IPS-15b (cell line): Measurements from ENCODE around the gene UBA6.

ENCODE experiments used
- H3K27me3 ChIP-seq: one replicate; pipeline ENCODE4 v1.6.1; 2013; ENCODE audit warnings: low read length; ENCODE audit not compliant: control insufficient read depth, insufficient read depth
- H3K36me3 ChIP-seq: one replicate; pipeline ENCODE4 v1.6.1; 2013; ENCODE audit warnings: low read length; ENCODE audit not compliant: control insufficient read depth, insufficient read depth
- H3K4me1 ChIP-seq: one replicate; pipeline ENCODE4 v1.6.1; 2013; ENCODE audit warnings: mild to moderate bottlenecking, low read length; ENCODE audit not compliant: control insufficient read depth, insufficient read depth
- H3K4me3 ChIP-seq: one replicate; pipeline ENCODE4 v1.5.1; 2013; ENCODE audit warnings: low read depth, low read length
- H3K9ac ChIP-seq: one replicate; pipeline ENCODE4 v1.6.1; 2013; ENCODE audit warnings: low read depth, mild to moderate bottlenecking, low read length
- H3K9me3 ChIP-seq: one replicate; pipeline ENCODE4 v1.6.1; 2013; ENCODE audit warnings: mild to moderate bottlenecking, low read length; ENCODE audit not compliant: control insufficient read depth, insufficient read depth

UBA6 gene

GRCh38 chr4:67571975-67572374 is 129.0 kb downstream of the UBA6 start:
- Histone ChIP-seq H3K4me1 (peaks cover 8% of the 10 kb centered on the region), H3K9ac (no peak overlapping the region), H3K36me3 (no peaks in the 10 kb centered on the region), H3K4me3 (no peak overlapping the region), H3K27me3 (no peaks in the 10 kb centered on the region), H3K9me3 (no peaks in the 10 kb centered on the region)

- no peaks in the 10 kb centered on the region for H3K27me3 ChIP-seq
- no peak overlapping the region for H3K9ac ChIP-seq
- H3K4me3 ChIP-seq, result no peak overlapping the region
- H3K36me3 ChIP-seq, result no peaks in the 10 kb centered on the region
- H3K9me3 ChIP-seq, result no peaks in the 10 kb centered on the region
- peaks cover 6% of the 10 kb centered on the region for H3K4me1 ChIP-seq
These were observed 130.4 kb downstream of the UBA6 start for GRCh38 chr4:67570537-67570936.

GRCh38 chr4:67568820-67569219 is 132.1 kb downstream of the UBA6 start:
- Histone ChIP-seq H3K36me3 (no peaks in the 10 kb centered on the region), H3K4me1 (no peaks in the 10 kb centered on the region), H3K27me3 (no peaks in the 10 kb centered on the region), H3K9ac (no peak overlapping the region), H3K4me3 (no peak overlapping the region), H3K9me3 (no peaks in the 10 kb centered on the region)

GRCh38 chr4:67566335-67566734 is 134.6 kb downstream of the UBA6 start:
- Histone ChIP-seq H3K9ac (no peak overlapping the region), H3K36me3 (no peaks in the 10 kb centered on the region), H3K4me1 (no peaks in the 10 kb centered on the region), H3K27me3 (no peaks in the 10 kb centered on the region), H3K4me3 (no peak overlapping the region), H3K9me3 (no peaks in the 10 kb centered on the region)

GRCh38 chr4:67565284-67565683 is 135.7 kb downstream of the UBA6 start:
- no peaks in the 10 kb centered on the region for H3K4me1 ChIP-seq
- no peaks in the 10 kb centered on the region for H3K27me3 ChIP-seq
- no peak overlapping the region for H3K9ac ChIP-seq
- H3K36me3 ChIP-seq, result no peaks in the 10 kb centered on the region
- H3K4me3 ChIP-seq, result no peak overlapping the region
- no peaks in the 10 kb centered on the region for H3K9me3 ChIP-seq
